ENCODE data around the gene AP5M1.
A peak's percentile ranks its signal among the peaks of the same experiment; 100 is the strongest.
"Not testable (repeated sequence)": the region's sequence is repeated elsewhere in the genome, so short reads cannot be mapped to it uniquely, and the experiment has no call there.

The AP5M1 gene

GRCh38 chr14:57268161-57269069 is at the start of gene AP5M1, which contains the start of gene EXOC5:
Gene AP5M1 (plus strand): TSS chr14:57268971. CDS start chr14:57269315, 344 bp downstream.
Gene EXOC5 (minus strand): TSS chr14:57268905. CDS start chr14:57268648, 257 bp downstream.
- DNase-seq, result peak; percentile 90

GRCh38 chr14:57221931-57222330 is 46.8 kb upstream of the AP5M1 start:
- no peak for DNase-seq

GRCh38 chr14:57227083-57227482 is 41.7 kb upstream of the AP5M1 start:
- no peak for DNase-seq

- not testable (repeated sequence) for DNase-seq
Measured at GRCh38 chr14:57228320-57228719, 40.5 kb upstream of the AP5M1 start.

GRCh38 chr14:57232006-57232405 is 36.8 kb upstream of the AP5M1 start:
- DNase-seq, result no peak

GRCh38 chr14:57240115-57240514 is 28.7 kb upstream of the AP5M1 start:
- DNase-seq, result not testable (repeated sequence)

GRCh38 chr14:57243320-57243719 is 25.5 kb upstream of the AP5M1 start:
- no peak for DNase-seq

GRCh38 chr14:57244106-57244505 is 24.7 kb upstream of the AP5M1 start:
- no peak for DNase-seq

- no peak for DNase-seq
Measured at GRCh38 chr14:57245941-57246340, 22.8 kb upstream of the AP5M1 start.

- DNase-seq, result no peak
Measured at GRCh38 chr14:57246933-57247657, 21.7 kb upstream of the AP5M1 start.

GRCh38 chr14:57254884-57255283 is 13.9 kb upstream of the AP5M1 start:
- DNase-seq, result no peak

GRCh38 chr14:57258221-57258620 is 10.6 kb upstream of the AP5M1 start:
- not testable (repeated sequence) for DNase-seq

GRCh38 chr14:57259672-57260071 is 9.1 kb upstream of the AP5M1 start:
- DNase-seq, result no peak

- no peak for DNase-seq
Measured at GRCh38 chr14:57261604-57262003, 7.2 kb upstream of the AP5M1 start.

GRCh38 chr14:57262117-57262516 is 6.7 kb upstream of the AP5M1 start:
- DNase-seq, result no peak

GRCh38 chr14:57266065-57266464 is 2.7 kb upstream of the AP5M1 start:
- DNase-seq, result peak; percentile 23

GRCh38 chr14:57273236-57273635 is 4.5 kb downstream of the AP5M1 start:
- DNase-seq, result no peak

GRCh38 chr14:57274551-57274950 is 5.8 kb downstream of the AP5M1 start:
- no peak for DNase-seq

GRCh38 chr14:57275023-57275664 is 6.4 kb downstream of the AP5M1 start:
- DNase-seq, result no peak

- DNase-seq, result no peak
Measured at GRCh38 chr14:57277062-57277461, 8.3 kb downstream of the AP5M1 start.

- DNase-seq, result no peak
Measured at GRCh38 chr14:57287745-57288144, 19.0 kb downstream of the AP5M1 start.

GRCh38 chr14:57290751-57291150 is 22.0 kb downstream of the AP5M1 start:
- no peak for DNase-seq

Data from HCEC 1CT (cell line).